Measurements from ENCODE around the gene MYOD1.

The MYOD1 gene

GRCh38 chr11:17736930-17737817, 17.8 kb downstream of the MYOD1 start:
- H3K9me3 ChIP-seq (ENCODE audit: control insufficient read depth, low read length), result no peaks in the 10 kb centered on the region
- peaks cover 78% of the 10 kb centered on the region for H3K27me3 ChIP-seq (replicated peaks; ENCODE audit: control insufficient read depth, insufficient read depth, low read length)
- no peak overlapping the region for H3K4me3 ChIP-seq (ENCODE audit: low read length)
- H3K4me1 ChIP-seq (ENCODE audit: control insufficient read depth, insufficient read depth, low read length), result peaks cover 5% of the 10 kb centered on the region
- no peak overlapping the region for H3K9ac ChIP-seq (ENCODE audit: low read length)
- no peak for DNase-seq (ENCODE audit: low read depth)
- no peaks in the 10 kb centered on the region for H3K36me3 ChIP-seq (ENCODE audit: control insufficient read depth, insufficient read depth, low read length, severe bottlenecking)

- Histone ChIP-seq H3K9me3 (ENCODE audit: control insufficient read depth, low read length) (no peaks in the 10 kb centered on the region), H3K9ac (ENCODE audit: low read length) (no peak overlapping the region), H3K4me3 (ENCODE audit: low read length) (no peak overlapping the region), H3K36me3 (ENCODE audit: control insufficient read depth, insufficient read depth, low read length, severe bottlenecking) (no peaks in the 10 kb centered on the region), H3K27me3 (replicated peaks; ENCODE audit: control insufficient read depth, insufficient read depth, low read length) (peaks cover 66% of the 10 kb centered on the region), H3K4me1 (ENCODE audit: control insufficient read depth, insufficient read depth, low read length) (peaks cover 5% of the 10 kb centered on the region)
- no peak for DNase-seq (ENCODE audit: low read depth)
These were observed 19.0 kb downstream of the MYOD1 start for GRCh38 chr11:17738151-17738973.

GRCh38 chr11:17739945-17740338, 20.6 kb downstream of the MYOD1 start:
- DNase-seq (ENCODE audit: low read depth), result no peak
- Histone ChIP-seq H3K27me3 (replicated peaks; ENCODE audit: control insufficient read depth, insufficient read depth, low read length) (peaks cover 58% of the 10 kb centered on the region), H3K36me3 (ENCODE audit: control insufficient read depth, insufficient read depth, low read length, severe bottlenecking) (no peaks in the 10 kb centered on the region), H3K4me3 (ENCODE audit: low read length) (no peak overlapping the region), H3K9me3 (ENCODE audit: control insufficient read depth, low read length) (no peaks in the 10 kb centered on the region), H3K9ac (ENCODE audit: low read length) (no peak overlapping the region), H3K4me1 (ENCODE audit: control insufficient read depth, insufficient read depth, low read length) (no peaks in the 10 kb centered on the region)

GRCh38 chr11:17740649-17741235, 21.4 kb downstream of the MYOD1 start:
- no peak overlapping the region for H3K9ac ChIP-seq (ENCODE audit: low read length)

GRCh38 chr11:17741487-17741886, 22.1 kb downstream of the MYOD1 start:
- no peak for DNase-seq (ENCODE audit: low read depth)
- Histone ChIP-seq H3K9ac (ENCODE audit: low read length) (no peak overlapping the region), H3K27me3 (replicated peaks; ENCODE audit: control insufficient read depth, insufficient read depth, low read length) (peaks cover 50% of the 10 kb centered on the region), H3K4me1 (ENCODE audit: control insufficient read depth, insufficient read depth, low read length) (no peaks in the 10 kb centered on the region), H3K9me3 (ENCODE audit: control insufficient read depth, low read length) (no peaks in the 10 kb centered on the region), H3K36me3 (ENCODE audit: control insufficient read depth, insufficient read depth, low read length, severe bottlenecking) (no peaks in the 10 kb centered on the region), H3K4me3 (ENCODE audit: low read length) (no peak overlapping the region)

More at GRCh38 chr11:17740649-17741235, 21.4 kb downstream of the MYOD1 start:
- Histone ChIP-seq H3K9me3 (ENCODE audit: control insufficient read depth, low read length) (no peaks in the 10 kb centered on the region), H3K36me3 (ENCODE audit: control insufficient read depth, insufficient read depth, low read length, severe bottlenecking) (no peaks in the 10 kb centered on the region), H3K4me1 (ENCODE audit: control insufficient read depth, insufficient read depth, low read length) (no peaks in the 10 kb centered on the region), H3K27me3 (replicated peaks; ENCODE audit: control insufficient read depth, insufficient read depth, low read length) (peaks cover 57% of the 10 kb centered on the region), H3K4me3 (ENCODE audit: low read length) (no peak overlapping the region)
- no peak for DNase-seq (ENCODE audit: low read depth)

GRCh38 chr11:17742019-17742418, 22.6 kb downstream of the MYOD1 start:
- H3K4me3 ChIP-seq (ENCODE audit: low read length), result no peak overlapping the region
- no peaks in the 10 kb centered on the region for H3K9me3 ChIP-seq (ENCODE audit: control insufficient read depth, low read length)
- H3K27me3 ChIP-seq (replicated peaks; ENCODE audit: control insufficient read depth, insufficient read depth, low read length), result peaks cover 48% of the 10 kb centered on the region
- H3K36me3 ChIP-seq (ENCODE audit: control insufficient read depth, insufficient read depth, low read length, severe bottlenecking), result no peaks in the 10 kb centered on the region
- H3K4me1 ChIP-seq (ENCODE audit: control insufficient read depth, insufficient read depth, low read length), result no peaks in the 10 kb centered on the region
- H3K9ac ChIP-seq (ENCODE audit: low read length), result no peak overlapping the region
- no peak for DNase-seq (ENCODE audit: low read depth)

GRCh38 chr11:17743026-17743807, 23.8 kb downstream of the MYOD1 start:
- DNase-seq (ENCODE audit: low read depth), result no peak
- H3K27me3 ChIP-seq (replicated peaks; ENCODE audit: control insufficient read depth, insufficient read depth, low read length), result peaks cover 45% of the 10 kb centered on the region
- no peaks in the 10 kb centered on the region for H3K4me1 ChIP-seq (ENCODE audit: control insufficient read depth, insufficient read depth, low read length)
- H3K4me3 ChIP-seq (ENCODE audit: low read length), result no peak overlapping the region
- no peaks in the 10 kb centered on the region for H3K9me3 ChIP-seq (ENCODE audit: control insufficient read depth, low read length)
- no peaks in the 10 kb centered on the region for H3K36me3 ChIP-seq (ENCODE audit: control insufficient read depth, insufficient read depth, low read length, severe bottlenecking)
- H3K9ac ChIP-seq (ENCODE audit: low read length), result no peak overlapping the region

GRCh38 chr11:17743808-17744119, 24.4 kb downstream of the MYOD1 start:
- Histone ChIP-seq H3K9ac (ENCODE audit: low read length) (no peak overlapping the region), H3K36me3 (ENCODE audit: control insufficient read depth, insufficient read depth, low read length, severe bottlenecking) (no peaks in the 10 kb centered on the region)
- no peak for DNase-seq (ENCODE audit: low read depth)

GRCh38 chr11:17744151-17744940, 25.0 kb downstream of the MYOD1 start:
- no peak for DNase-seq (ENCODE audit: low read depth)
- Histone ChIP-seq H3K4me1 (ENCODE audit: control insufficient read depth, insufficient read depth, low read length) (no peaks in the 10 kb centered on the region), H3K36me3 (ENCODE audit: control insufficient read depth, insufficient read depth, low read length, severe bottlenecking) (no peaks in the 10 kb centered on the region), H3K4me3 (ENCODE audit: low read length) (no peak overlapping the region), H3K9me3 (ENCODE audit: control insufficient read depth, low read length) (no peaks in the 10 kb centered on the region), H3K9ac (ENCODE audit: low read length) (no peak overlapping the region), H3K27me3 (replicated peaks; ENCODE audit: control insufficient read depth, insufficient read depth, low read length) (peaks cover 42% of the 10 kb centered on the region)

More at GRCh38 chr11:17743808-17744119, 24.4 kb downstream of the MYOD1 start:
- Histone ChIP-seq H3K4me1 (ENCODE audit: control insufficient read depth, insufficient read depth, low read length) (no peaks in the 10 kb centered on the region), H3K9me3 (ENCODE audit: control insufficient read depth, low read length) (no peaks in the 10 kb centered on the region), H3K27me3 (replicated peaks; ENCODE audit: control insufficient read depth, insufficient read depth, low read length) (peaks cover 42% of the 10 kb centered on the region), H3K4me3 (ENCODE audit: low read length) (no peak overlapping the region)

GRCh38 chr11:17745023-17745772, 25.8 kb downstream of the MYOD1 start:
- Histone ChIP-seq H3K9me3 (ENCODE audit: control insufficient read depth, low read length) (no peaks in the 10 kb centered on the region), H3K4me1 (ENCODE audit: control insufficient read depth, insufficient read depth, low read length) (peaks cover 3% of the 10 kb centered on the region), H3K9ac (ENCODE audit: low read length) (no peak overlapping the region), H3K27me3 (replicated peaks; ENCODE audit: control insufficient read depth, insufficient read depth, low read length) (peaks cover 42% of the 10 kb centered on the region), H3K36me3 (ENCODE audit: control insufficient read depth, insufficient read depth, low read length, severe bottlenecking) (no peaks in the 10 kb centered on the region), H3K4me3 (ENCODE audit: low read length) (no peak overlapping the region)
- no peak for DNase-seq (ENCODE audit: low read depth)

All from adipocyte (in vitro differentiated cells).